Peyer's patch (tissue), 4 donors: ENCODE results near the gene TM9SF4.

ENCODE experiments used
- CTCF ChIP-seq, 6 experiments: fragments of 450-650 bp in 4 of 6; fragments of 200-600 bp in 2 of 6; sonication (generic) in 1 of 6; IDR thresholded peaks; one replicate each; pipeline ENCODE4 v1.5.1; 2017 to 2019; ENCODE audit warnings: antibody characterized with exemption in 6 of 6, mild to moderate bottlenecking in 3 of 6, moderate library complexity in 1 of 6
- POLR2A ChIP-seq, 2 donors: fragments of 450-650 bp; IDR thresholded peaks; one replicate each; pipeline ENCODE4 v1.5.1; 2017; ENCODE audit warnings: antibody characterized with exemption in 2 of 2, mild to moderate bottlenecking in 2 of 2, moderate library complexity in 2 of 2

GRCh38 chr20:32158351-32158750 is 48.8 kb downstream of the TM9SF4 start:
- TF ChIP-seq CTCF (IDR thresholded peaks at IDR 0.05): no peak
- no peak for TF ChIP-seq POLR2A (IDR thresholded peaks at IDR 0.05)
